HG02642 (cell line): ENCODE data around the gene PKP1.

Experiments
- ATAC-seq: cut with Tn5 transposase; IDR thresholded peaks from one replicate; pipeline ENCODE4 v1.9.1; 2021; ENCODE audit warnings: mild to moderate bottlenecking; ENCODE audit not compliant: unreplicated experiment, poor library complexity

PKP1 gene

DNA sequence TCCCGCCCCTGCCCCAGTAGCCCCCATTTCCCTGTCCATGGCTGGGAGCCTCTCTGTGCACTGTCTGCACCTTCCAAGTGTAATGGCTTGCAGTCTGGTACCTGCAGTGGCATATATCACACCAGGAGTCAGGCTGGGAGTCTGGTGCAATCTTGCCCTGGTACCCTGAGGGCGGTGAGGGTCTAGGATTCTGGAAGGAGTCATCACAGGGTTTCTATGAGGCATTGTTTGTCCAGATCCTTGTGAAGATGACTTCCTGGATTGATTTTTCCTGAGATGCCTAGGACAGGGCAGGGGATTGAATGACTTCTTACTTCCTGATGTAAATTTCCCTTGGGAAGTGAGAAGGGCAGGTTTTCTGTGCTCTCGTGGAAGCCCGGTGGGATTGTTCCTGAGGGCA, 5.9 kb upstream of the PKP1 start:
- ATAC-seq = no peak

DNA sequence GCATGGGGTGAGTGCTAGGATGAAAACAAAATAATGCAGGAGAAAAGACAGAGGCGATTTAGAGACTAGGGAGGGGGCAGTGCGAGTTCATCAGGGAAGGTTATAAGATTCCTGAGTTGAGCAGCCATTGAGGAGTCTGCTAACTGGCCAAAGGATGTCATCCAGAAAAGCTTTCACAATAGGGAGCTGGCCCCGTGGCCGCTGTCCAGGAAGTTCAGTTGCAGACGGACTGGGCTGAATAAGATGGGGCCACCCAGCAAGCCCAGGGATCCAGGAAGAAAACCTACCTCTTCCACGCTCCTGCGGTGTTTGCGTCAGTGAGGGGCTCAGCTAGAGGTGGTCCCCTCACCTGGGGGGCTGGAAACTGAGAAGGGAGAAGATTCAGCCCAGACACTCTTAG, 4.0 kb upstream of the PKP1 start:
- ATAC-seq = no peak

DNA sequence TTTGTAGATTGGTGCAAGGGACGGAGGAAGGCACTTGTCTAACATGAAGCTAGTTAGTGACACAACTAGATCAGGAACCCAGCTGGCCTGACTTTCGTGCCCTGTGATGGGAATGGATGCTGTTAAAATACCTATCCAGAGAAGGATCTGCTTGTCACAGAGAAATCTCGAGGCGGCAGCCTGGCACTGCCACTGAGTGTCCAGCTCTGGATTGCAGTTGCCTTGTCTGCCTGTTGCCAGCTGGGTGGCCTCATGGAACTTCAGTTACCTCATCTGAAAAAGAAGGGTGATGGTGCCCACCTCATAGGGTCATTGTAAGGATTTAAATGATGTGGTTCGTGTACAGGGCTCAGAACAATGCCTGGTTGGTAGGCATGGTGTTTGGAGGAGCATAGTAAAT, 2.4 kb upstream of the PKP1 start:
- no peak for ATAC-seq

- no peak for ATAC-seq
These were observed 1.7 kb upstream of the PKP1 start for GRCh38 chr1:201281573-201281972.

DNA sequence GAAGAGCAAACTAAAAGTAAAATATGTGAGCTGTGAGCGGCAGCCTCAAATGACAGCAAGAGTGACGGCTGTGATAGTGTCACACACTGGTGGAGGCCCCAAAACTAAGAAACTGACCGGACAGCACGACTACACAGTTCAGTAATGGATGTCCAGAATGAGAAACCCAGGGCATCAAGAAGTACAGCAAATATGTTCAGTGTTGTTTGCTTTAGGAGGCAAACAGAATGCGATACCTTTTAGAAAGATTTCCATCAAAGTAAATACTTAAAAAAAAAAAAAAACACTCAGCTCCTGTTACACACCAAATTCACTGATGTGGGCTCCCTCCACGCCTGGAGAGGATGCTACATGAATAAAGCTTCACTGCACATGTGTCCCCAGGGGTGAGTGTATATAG, 1.1 kb upstream of the PKP1 start:
- no peak for ATAC-seq

- ATAC-seq = no peak
These were observed 689 bp downstream of the PKP1 start for GRCh38 chr1:201283836-201284553.

DNA sequence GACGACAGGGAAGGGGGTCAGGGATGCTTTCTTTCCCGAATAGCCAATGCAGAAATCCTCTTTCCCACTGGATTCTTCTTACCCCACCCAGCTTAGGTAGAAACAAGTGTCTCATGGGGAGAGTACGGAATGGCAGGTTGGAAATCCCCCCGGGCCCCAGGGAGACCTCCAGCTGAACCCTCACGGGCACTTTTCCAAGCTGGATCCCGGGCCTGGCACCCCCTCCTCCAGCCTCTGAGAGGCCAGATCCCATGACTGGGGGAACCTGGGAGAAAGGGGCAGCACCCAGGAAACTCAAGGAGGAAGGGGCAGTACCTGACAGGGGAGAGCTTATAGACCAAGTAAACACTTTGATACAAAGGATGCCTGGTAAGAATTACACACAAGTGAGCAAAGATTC, 1.3 kb downstream of the PKP1 start:
- no peak for ATAC-seq

DNA sequence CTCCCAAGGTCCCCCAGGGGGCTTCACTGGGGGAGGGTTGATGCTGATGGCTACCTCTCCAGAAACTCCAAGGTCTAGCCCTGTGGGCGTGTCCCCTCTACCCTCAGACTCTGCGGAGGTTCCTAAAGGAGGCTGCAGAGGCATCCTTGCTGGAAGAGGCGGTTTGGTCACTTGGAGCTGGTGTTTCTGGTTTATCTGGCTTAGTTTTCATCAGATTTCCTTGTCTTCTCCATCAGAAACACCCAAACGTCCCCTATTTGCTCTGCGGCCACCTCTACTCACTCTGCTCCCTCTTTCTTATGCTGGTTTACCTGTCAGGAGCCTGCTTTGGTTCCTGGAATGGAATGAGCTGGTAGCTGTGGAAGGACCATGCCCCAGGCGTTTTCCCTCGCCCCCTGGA, 2.5 kb downstream of the PKP1 start:
- no peak for ATAC-seq

- no peak for ATAC-seq
These were observed 3.1 kb downstream of the PKP1 start for GRCh38 chr1:201286445-201286844.

- no peak for ATAC-seq
These were observed 4.7 kb downstream of the PKP1 start for GRCh38 chr1:201288007-201288406.

DNA sequence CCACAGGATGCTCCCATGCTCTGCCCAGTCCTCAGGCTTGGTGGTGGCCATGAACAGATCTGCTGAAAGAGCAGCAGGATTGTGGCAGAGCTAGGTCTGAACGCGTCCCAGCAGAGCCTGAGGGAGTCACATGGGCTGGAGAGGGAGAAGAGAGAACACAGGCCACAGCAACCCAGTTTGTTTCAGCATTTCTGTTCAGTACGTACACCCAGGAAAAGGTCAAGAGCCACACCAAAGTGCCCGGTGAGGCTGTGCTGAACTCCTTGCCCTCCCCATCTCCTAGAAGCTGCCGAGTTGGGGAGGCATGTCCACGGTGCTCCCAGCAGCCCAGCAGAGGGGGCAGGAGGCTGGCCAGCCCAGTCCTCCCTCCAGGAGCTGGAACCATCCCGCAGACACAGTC, 5.5 kb downstream of the PKP1 start:
- ATAC-seq = no peak

DNA sequence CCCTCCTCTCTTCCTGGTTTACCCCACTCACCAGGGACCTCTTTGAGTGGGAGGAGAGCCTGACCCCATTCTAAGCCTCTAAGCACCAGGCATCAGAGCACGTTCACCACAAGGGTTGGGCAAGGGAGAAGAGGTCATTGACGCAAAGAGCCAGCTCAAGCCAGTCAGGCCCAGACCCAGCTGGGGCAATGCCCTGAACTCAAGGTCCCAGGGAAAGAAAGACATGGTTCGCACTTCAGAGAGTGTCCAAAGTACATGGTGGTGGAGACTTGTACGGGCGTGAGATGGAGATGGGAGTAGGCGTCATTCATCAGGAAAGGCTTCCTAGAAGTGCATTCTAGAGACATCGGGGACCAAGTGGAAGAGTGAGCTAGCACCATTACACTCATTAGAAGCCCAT, 7.2 kb downstream of the PKP1 start:
- ATAC-seq = no peak

DNA sequence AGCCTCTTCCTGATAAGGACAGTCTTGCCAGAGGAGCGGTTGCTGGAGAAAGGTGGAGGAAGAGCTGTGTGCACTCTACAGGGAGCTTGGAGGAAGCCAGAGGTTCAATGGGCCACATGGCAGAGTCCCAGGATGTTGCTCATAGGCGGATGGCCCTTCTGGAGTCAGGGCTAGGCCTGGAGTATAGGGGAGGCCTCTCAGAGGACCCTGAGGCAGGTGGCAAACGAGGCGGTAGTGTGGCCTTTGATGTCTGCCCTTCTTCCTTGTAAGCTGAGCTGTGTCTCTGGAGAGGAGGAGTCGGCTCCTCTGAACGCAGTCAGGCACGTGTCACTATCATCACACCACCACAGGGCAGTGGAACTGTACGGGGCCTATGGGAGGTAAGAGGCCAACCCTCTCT, 8.6 kb downstream of the PKP1 start:
- ATAC-seq = no peak

- no peak for ATAC-seq
These were observed 11.6 kb downstream of the PKP1 start for GRCh38 chr1:201294876-201295275.

- no peak for ATAC-seq
These were observed 12.0 kb downstream of the PKP1 start for GRCh38 chr1:201295346-201295745.

- no peak for ATAC-seq
These were observed 12.6 kb downstream of the PKP1 start for GRCh38 chr1:201295861-201296260.

- ATAC-seq = no peak
These were observed 13.0 kb downstream of the PKP1 start for GRCh38 chr1:201296352-201296751.

DNA sequence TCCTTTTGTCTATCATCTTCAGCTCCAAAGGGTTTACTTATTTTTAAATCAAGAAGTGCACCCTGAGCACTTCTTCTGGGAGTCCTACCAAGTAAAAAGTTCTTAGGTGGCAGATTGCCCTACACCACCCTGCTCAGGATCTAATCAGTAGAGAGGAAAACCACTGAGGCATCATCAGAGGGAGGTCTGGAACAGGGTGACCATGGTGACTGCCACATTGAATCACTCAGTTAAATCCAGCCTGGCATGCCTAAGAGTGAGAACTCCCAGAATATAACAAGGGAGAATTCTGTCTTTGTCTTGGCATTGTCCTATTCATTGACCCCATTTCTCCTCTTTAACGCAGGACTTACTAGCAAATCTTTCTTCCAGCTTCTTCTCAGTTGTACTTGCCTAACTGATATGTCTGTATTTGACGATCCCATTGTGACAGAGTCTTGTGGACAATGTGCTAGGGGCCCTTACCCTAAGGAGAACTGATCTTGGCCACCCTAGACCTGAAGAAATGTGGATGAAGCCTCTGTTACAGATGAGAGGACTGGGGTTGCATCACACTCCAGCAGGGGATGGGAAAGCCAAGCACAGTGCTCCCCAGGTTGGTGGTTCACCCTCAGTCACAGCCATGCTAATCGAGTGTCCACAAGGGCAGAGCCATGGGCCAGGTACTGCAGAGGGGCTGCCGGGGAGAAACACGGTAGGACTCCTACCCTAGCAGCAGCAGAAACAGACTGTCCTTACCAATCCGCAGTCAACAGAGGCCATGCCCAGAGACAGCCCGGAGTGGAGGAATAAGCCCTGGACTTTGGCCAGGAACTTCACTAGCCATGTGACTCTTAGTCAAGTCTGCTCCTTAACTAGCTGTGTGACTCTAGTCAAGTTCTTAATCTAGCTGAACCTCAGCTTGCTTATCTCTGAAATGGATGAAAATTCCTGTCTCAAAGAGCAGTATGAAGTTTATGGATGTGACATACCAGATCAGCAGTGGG, 15.4 kb downstream of the PKP1 start:
- no peak for ATAC-seq

GRCh38 chr1:201299968-201300367, 16.7 kb downstream of the PKP1 start:
- no peak for ATAC-seq

GRCh38 chr1:201300641-201301040, 17.3 kb downstream of the PKP1 start:
- ATAC-seq = no peak
